ENCODE results near the gene DMD.

GRCh38 chrX:32788936-32789335 is 422.4 kb downstream of the DMD start:
- TF ChIP-seq RAD21 (conservative IDR thresholded peaks at IDR 0.05) (no peak), CTCF (IDR thresholded peaks at IDR 0.05; ENCODE audit: poor library complexity, severe bottlenecking) (no peak)
